Activated CD8-positive, alpha-beta memory T cell treated with anti-CD3 and anti-CD28 coated beads for 1 hour (primary cell): ENCODE measurements around the gene MORC1.
"Not testable (repeated sequence)": the region's sequence is repeated elsewhere in the genome, so short reads cannot be mapped to it uniquely, and the experiment has no call there.

Experiments used
- DNase-seq, 2 donors: peaks; one replicate each; pipeline ENCODE4 v3.0.0-alpha.2; 2020; ENCODE audit warnings: low read depth in 1 of 2; ENCODE audit errors: extremely low read depth in 1 of 2

MORC1 gene

DNA sequence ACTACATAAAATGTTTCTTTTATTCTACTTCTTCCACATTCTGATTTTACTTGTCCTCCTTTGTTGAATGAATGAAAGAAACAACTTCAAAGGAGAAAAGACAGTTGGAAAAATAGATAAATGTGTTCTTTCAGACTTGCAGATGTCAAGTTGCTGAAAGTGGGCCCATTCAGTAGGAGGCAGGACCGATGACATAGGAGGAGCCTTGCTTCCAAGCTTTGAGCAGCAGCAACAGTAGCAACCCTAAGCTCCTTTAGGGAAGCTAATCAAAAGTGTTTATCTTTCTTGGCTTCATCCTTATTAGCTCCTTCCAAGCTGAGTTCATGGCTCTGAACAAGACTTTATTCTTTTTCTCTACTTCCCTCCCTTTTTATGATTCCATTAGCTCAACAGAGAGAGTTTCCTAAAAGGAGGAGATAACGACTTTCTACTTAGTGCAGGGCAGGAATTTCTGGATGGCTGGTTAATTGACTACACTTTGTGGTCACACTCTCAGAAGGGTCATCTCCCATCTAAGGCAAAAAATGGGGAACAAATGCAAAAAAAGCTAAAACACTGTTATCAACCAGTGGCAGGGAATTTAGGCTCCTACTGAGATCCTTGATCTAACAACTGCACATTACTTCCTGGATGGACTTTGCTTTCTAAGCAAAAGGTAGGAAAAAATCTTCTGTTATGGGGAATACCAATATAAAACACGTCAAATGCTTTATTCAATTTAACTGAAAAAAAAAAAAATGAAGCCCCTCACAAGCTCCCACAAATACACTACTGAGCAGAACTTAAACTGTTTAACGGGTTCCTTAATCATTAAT, 4.8 kb downstream of the MORC1 start:
- DNase-seq, result no peak

- DNase-seq, result no peak
Measured at GRCh38 chr3:109109574-109109973, 8.4 kb downstream of the MORC1 start.

GRCh38 chr3:109098079-109098644, 19.8 kb downstream of the MORC1 start:
- no peak for DNase-seq

GRCh38 chr3:109095166-109095565, 22.8 kb downstream of the MORC1 start:
- no peak for DNase-seq

GRCh38 chr3:109093561-109093960, 24.4 kb downstream of the MORC1 start:
- no peak for DNase-seq

DNA sequence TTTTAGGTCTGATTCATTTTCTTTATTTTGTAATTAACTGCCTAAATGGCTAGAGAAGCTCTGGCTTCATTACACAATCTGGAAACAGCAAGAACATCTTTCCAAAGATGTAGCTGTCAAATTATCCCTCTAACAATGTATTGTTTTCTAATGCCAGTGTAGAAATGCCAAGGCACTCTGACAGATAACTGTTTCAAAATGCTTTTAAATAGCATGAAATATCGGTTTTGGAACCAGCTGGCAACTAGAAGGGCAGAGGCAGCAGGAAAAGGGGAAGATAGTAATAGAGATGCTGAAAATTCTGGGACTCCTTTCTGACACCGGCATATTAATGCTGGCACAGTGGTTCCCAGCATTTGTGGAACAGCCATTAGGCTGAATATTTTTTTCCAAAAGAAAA, 26.1 kb downstream of the MORC1 start:
- no peak for DNase-seq

DNA sequence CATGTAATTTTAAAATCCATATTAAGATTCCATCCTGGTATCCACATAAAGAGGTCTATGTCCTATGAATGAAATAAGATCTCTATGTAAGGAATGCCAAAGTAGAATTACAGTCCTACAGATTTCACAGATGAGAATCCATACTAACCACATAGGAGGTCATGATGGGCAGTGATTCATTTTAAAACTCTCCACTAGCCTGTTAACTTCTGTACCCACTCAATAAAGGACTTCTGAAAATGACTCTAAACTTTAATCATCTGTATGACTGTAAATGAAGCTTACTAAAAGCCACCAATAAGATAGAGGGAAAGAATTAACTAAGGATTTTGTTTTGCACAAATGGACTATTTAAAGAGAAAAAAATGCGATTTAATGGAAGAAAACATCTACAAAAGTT, 28.7 kb downstream of the MORC1 start:
- DNase-seq, result no peak

- no peak for DNase-seq
Measured at GRCh38 chr3:109081746-109082510, 36.0 kb downstream of the MORC1 start.

- not testable (repeated sequence) for DNase-seq
Measured at GRCh38 chr3:109080090-109080489, 37.8 kb downstream of the MORC1 start.

- DNase-seq, result no peak
Measured at GRCh38 chr3:109073116-109073515, 44.8 kb downstream of the MORC1 start.

- no peak for DNase-seq
Measured at GRCh38 chr3:109072194-109072593, 45.7 kb downstream of the MORC1 start.

DNA sequence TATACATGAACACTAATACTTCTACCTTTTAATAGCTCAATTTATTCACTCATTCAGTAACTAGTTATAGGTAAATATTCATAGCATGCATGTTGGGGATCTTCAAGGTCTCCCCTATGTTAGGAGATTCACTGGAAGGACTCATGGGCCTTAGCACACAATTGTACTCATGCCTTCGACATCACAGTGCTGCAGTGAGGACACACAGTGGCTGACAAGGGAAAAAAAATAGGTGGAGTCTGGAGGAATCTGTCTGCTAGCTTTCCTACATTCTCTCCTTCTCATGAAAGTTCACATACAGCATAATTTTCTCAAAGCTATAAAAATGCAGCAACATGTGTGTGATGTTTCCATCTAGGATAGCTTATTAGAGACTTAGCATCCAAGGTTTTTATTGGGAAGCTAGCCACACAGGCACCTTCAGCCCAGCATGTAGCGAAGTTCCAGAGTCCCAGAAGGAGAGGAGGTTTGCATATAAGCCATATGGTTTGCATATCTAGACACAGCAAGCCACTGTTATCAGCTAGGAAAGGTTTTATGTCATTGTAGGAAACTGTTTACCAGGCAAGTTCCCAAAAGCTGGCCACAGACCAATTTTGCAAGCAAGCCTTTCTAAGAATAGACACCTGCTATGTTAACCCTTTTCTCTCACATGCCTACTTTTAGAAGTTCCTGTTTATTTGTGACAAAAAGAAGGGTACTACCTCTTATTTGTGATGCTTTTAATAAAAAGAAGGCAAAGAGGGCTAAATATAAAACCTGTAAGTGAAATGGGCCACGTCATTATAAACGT, 46.4 kb downstream of the MORC1 start:
- DNase-seq, result no peak

DNA sequence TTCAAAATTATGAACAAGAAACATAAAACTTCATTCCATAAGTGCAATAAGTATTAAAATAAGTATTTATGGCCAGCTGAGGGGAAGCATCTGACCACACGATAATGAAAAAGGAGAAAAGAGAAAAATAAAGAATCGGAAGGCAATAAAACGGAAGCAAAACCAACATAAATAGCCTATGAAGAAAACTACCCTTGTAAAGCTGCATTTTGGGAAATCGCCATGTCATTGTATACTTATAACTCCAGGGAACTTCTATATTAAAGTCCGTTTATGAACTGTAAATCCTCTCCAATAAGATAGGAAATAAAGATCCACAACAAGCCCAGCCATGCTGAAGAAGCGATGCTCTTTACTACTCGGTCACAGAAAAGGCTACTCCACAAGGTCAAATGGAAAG, 47.7 kb downstream of the MORC1 start:
- DNase-seq, result no peak

DNA sequence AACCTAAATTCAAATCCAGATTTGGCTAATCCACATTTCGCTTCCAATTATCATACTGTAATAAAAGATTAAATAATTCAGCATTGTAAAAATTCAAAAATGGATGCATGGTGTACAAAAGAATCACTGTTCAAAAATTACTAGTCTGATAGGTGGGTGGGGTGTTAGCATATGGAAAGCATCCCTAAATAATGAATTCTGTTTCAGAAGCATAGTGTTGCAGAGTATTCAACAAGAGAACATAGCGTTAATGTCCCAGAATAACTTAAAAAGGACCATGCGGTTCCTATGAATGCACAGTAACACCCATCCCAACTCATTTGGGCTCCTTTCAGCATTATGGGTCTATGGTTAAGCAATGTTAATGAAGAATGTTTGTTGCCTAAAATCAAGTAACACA, 51.1 kb downstream of the MORC1 start:
- no peak for DNase-seq

DNA sequence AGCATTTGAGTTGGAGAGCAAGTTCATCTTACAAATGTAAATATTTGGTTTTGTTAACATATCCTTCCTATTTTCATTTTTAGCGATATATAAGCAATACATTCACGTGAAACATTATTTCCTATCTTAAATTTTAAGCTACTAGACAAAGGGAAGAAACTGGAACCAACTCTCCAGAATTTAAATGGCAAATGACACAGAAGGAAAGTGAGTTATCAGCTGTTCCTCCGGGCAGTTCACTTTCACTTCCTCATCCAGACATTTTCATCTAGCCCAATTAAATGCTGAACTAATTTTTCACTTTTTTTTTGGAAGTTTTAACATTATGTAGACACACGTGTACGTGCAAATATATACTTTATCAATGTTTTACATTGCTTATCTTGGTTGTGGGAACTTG, 58.7 kb downstream of the MORC1 start:
- no peak for DNase-seq

GRCh38 chr3:109057616-109058015, 60.3 kb downstream of the MORC1 start:
- DNase-seq, result no peak

- DNase-seq, result no peak
Measured at GRCh38 chr3:109057056-109057455, 60.9 kb downstream of the MORC1 start.

DNA sequence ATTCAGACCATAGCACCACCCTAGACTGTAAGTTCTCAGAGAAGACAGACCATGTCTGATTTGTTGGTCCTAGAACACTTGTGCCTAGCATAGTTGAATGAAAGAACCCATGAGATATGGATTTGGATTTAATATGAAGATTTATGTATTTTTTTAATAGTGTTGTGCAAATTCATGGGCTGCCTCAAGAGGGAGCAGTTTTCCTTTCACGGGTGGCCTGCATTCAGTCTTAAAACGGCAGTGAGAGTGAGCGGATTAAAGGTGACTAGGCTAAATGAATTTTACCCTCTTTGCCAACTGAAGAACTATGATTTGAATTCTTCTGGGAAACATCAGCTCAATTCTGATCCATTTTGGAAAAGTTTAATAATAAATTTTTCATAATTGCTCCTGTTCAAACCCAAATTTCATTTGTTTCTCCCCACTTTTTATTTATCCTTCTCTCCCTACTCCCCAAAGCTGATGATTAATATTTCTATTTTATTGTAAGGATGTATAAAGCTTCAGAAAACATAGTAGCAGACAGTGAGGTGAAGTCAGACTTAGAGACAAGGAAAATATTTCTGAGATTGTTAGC, 67.3 kb downstream of the MORC1 start:
- DNase-seq, result no peak

- no peak for DNase-seq
Measured at GRCh38 chr3:109047366-109047765, 70.6 kb downstream of the MORC1 start.

DNA sequence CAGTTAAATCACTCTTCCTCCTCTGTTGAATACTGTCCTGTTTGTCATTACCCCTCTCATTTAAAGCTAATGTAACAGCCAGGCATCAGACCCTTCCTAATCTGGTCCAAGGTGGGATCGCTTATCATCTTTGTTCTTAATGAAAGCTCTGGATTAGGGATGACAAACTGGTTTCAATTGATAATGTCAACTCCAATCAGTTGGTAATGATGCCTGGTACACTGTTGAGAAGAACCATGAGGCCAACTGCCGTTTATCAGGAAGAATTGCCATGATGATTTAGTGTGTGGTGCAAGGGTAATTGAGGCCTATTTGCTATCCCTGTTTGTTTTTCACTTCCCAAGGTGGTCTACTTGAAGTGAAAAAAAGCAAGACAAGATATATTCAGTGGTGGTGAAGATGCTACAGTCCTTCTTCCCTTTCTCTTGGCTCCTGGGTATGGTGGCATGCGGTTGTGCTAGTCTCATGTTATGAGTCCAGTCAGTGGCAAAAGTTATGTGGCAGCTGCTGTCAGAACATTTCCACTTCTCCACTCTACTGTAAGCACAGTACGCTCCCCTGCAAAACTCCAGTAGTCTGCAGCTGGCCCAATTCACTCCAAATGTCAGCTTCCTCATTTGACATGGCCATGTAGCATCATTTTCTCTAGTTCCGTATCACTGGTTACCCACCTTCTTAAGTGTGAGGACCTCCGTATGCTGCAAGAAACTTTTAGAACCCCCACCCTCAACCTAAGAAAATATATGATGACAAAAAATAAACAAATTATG, 72.5 kb downstream of the MORC1 start:
- no peak for DNase-seq
